HEK293 (cell line): ENCODE results near the gene CASKIN2.

Experiments
- BCL11B ChIP-seq: fragments of 450-650 bp; formaldehyde crosslinking; IDR thresholded peaks from 2 replicates; pipeline ENCODE4 v1.5.1; 2016; ENCODE audit warnings: low read depth, missing biosample characterization, missing genetic modification characterization
- BCL6B ChIP-seq: fragments of 450-650 bp; formaldehyde crosslinking; IDR thresholded peaks from 2 replicates; pipeline ENCODE4 v1.5.1; 2017; ENCODE audit warnings: missing biosample characterization, missing genetic modification characterization
- GLIS2 ChIP-seq: fragments of 450-650 bp; formaldehyde crosslinking; IDR thresholded peaks from 2 replicates; pipeline ENCODE4 v1.5.1; 2016; ENCODE audit warnings: missing biosample characterization, missing genetic modification characterization
- HIC1 ChIP-seq: fragments of 450-650 bp; formaldehyde crosslinking; IDR thresholded peaks from 2 replicates; pipeline ENCODE4 v1.5.1; 2016; ENCODE audit warnings: missing biosample characterization, missing genetic modification characterization
- KLF17 ChIP-seq: fragments of 450-650 bp; formaldehyde crosslinking; IDR thresholded peaks from 2 replicates; pipeline ENCODE4 v1.5.1; 2016; ENCODE audit warnings: missing biosample characterization, missing genetic modification characterization
- RBAK ChIP-seq: fragments of 450-650 bp; formaldehyde crosslinking; IDR thresholded peaks from 2 replicates; pipeline ENCODE4 v1.5.1; 2016; ENCODE audit warnings: missing biosample characterization, missing genetic modification characterization
- SCRT1 ChIP-seq: fragments of 450-650 bp; formaldehyde crosslinking; IDR thresholded peaks from 2 replicates; pipeline ENCODE4 v1.5.1; 2016; ENCODE audit warnings: missing biosample characterization, missing genetic modification characterization, borderline replicate concordance
- YY2 ChIP-seq: fragments of 450-650 bp; formaldehyde crosslinking; IDR thresholded peaks from 2 replicates; pipeline ENCODE4 v1.5.1; 2016; ENCODE audit warnings: missing biosample characterization, missing genetic modification characterization
- ZBTB10 ChIP-seq: fragments of 450-650 bp; formaldehyde crosslinking; IDR thresholded peaks from 2 replicates; pipeline ENCODE4 v1.5.1; 2016; ENCODE audit warnings: missing biosample characterization, missing genetic modification characterization
- ZBTB20 ChIP-seq: fragments of 450-650 bp; formaldehyde crosslinking; IDR thresholded peaks from 2 replicates; pipeline ENCODE4 v1.5.1; 2016; ENCODE audit warnings: missing biosample characterization, missing genetic modification characterization
- ZBTB6 ChIP-seq: fragments of 450-650 bp; formaldehyde crosslinking; IDR thresholded peaks from 2 replicates; pipeline ENCODE4 v1.5.1; 2017; ENCODE audit warnings: missing biosample characterization, missing genetic modification characterization
- ZBTB7A ChIP-seq: fragments of 450-650 bp; formaldehyde crosslinking; IDR thresholded peaks from 2 replicates; pipeline ENCODE4 v1.5.1; 2016; ENCODE audit warnings: low read depth, missing biosample characterization, missing genetic modification characterization
- ZNF157 ChIP-seq: fragments of 450-650 bp; formaldehyde crosslinking; IDR thresholded peaks from 2 replicates; pipeline ENCODE4 v1.5.1; 2016; ENCODE audit warnings: missing biosample characterization, missing genetic modification characterization
- ZNF221 ChIP-seq: fragments of 450-650 bp; formaldehyde crosslinking; IDR thresholded peaks from 2 replicates; pipeline ENCODE4 v1.5.1; 2017; ENCODE audit warnings: missing biosample characterization, missing genetic modification characterization, borderline replicate concordance
- ZNF223 ChIP-seq: fragments of 450-650 bp; formaldehyde crosslinking; IDR thresholded peaks from 2 replicates; pipeline ENCODE4 v1.5.1; 2016; ENCODE audit warnings: missing biosample characterization, missing genetic modification characterization
- ZNF266 ChIP-seq: fragments of 450-650 bp; formaldehyde crosslinking; IDR thresholded peaks from 2 replicates; pipeline ENCODE4 v1.5.1; 2016; ENCODE audit warnings: missing biosample characterization, missing genetic modification characterization, low read depth
- ZNF335 ChIP-seq: fragments of 450-650 bp; formaldehyde crosslinking; conservative IDR thresholded peaks from 2 replicates; pipeline ENCODE4 v1.5.1; 2016; ENCODE audit warnings: missing biosample characterization, missing genetic modification characterization
- ZNF366 ChIP-seq: fragments of 450-650 bp; formaldehyde crosslinking; conservative IDR thresholded peaks from 2 replicates; pipeline ENCODE4 v1.5.1; 2016; ENCODE audit warnings: missing biosample characterization, missing genetic modification characterization
- ZNF37A ChIP-seq: fragments of 450-650 bp; IDR thresholded peaks from 2 replicates; pipeline ENCODE4 v1.5.1; 2018; ENCODE audit warnings: missing biosample characterization, missing genetic modification characterization
- ZNF391 ChIP-seq: fragments of 450-650 bp; formaldehyde crosslinking; IDR thresholded peaks from 2 replicates; pipeline ENCODE4 v1.5.1; 2016; ENCODE audit warnings: low read depth, missing biosample characterization, missing genetic modification characterization, borderline replicate concordance
- ZNF544 ChIP-seq: fragments of 450-650 bp; formaldehyde crosslinking; IDR thresholded peaks from 2 replicates; pipeline ENCODE4 v1.5.0; 2017; ENCODE audit warnings: missing biosample characterization, missing genetic modification characterization
- ZNF555 ChIP-seq: fragments of 450-650 bp; formaldehyde crosslinking; conservative IDR thresholded peaks from 2 replicates; pipeline ENCODE4 v1.5.1; 2017; ENCODE audit warnings: missing biosample characterization, mild to moderate bottlenecking, missing genetic modification characterization, inconsistent platforms
- ZNF558 ChIP-seq: fragments of 450-650 bp; formaldehyde crosslinking; IDR thresholded peaks from 2 replicates; pipeline ENCODE4 v1.5.1; 2016; ENCODE audit warnings: missing biosample characterization, missing genetic modification characterization
- ZNF560 ChIP-seq: fragments of 450-650 bp; formaldehyde crosslinking; IDR thresholded peaks from 2 replicates; pipeline ENCODE4 v1.5.1; 2017; ENCODE audit warnings: missing biosample characterization, missing genetic modification characterization, borderline replicate concordance
- ZNF626 ChIP-seq: fragments of 450-650 bp; sonication (Bioruptor Pico); formaldehyde crosslinking; IDR thresholded peaks from 2 replicates; pipeline ENCODE4 v1.5.1; 2018; ENCODE audit warnings: missing biosample characterization, missing genetic modification characterization, inconsistent platforms
- ZNF660 ChIP-seq: fragments of 450-650 bp; IDR thresholded peaks from 2 replicates; pipeline ENCODE4 v1.5.1; 2018; ENCODE audit warnings: missing biosample characterization, mild to moderate bottlenecking, missing genetic modification characterization
- ZNF692 ChIP-seq: fragments of 450-650 bp; formaldehyde crosslinking; IDR thresholded peaks from 2 replicates; pipeline ENCODE4 v1.5.1; 2016; ENCODE audit warnings: missing biosample characterization, missing genetic modification characterization
- ZNF707 ChIP-seq: fragments of 450-650 bp; formaldehyde crosslinking; IDR thresholded peaks from 2 replicates; pipeline ENCODE4 v1.5.1; 2016; ENCODE audit warnings: missing biosample characterization, missing genetic modification characterization
- ZSCAN23 ChIP-seq: fragments of 450-650 bp; formaldehyde crosslinking; IDR thresholded peaks from 2 replicates; pipeline ENCODE4 v1.5.1; 2016; ENCODE audit warnings: missing biosample characterization, missing genetic modification characterization
- ZSCAN4 ChIP-seq: fragments of 450-650 bp; formaldehyde crosslinking; IDR thresholded peaks from 2 replicates; pipeline ENCODE4 v1.5.1; 2017; ENCODE audit warnings: missing biosample characterization, missing genetic modification characterization
- ZXDB ChIP-seq: fragments of 450-650 bp; formaldehyde crosslinking; IDR thresholded peaks from 2 replicates; pipeline ENCODE4 v1.5.1; 2016; ENCODE audit warnings: missing biosample characterization, missing genetic modification characterization

Gene CASKIN2

GRCh38 chr17:75516255-75516618 is 900 bp upstream of the CASKIN2 start, which contains the start of gene TSEN54 (continued):
- TF ChIP-seq ZNF366 (tag by site-specific recombination) (no peak), ZBTB20 (tag by site-specific recombination) (no peak), GLIS2 (tag by site-specific recombination) (no peak), HIC1 (no peak), BCL6B (tag by site-specific recombination) (no peak), ZSCAN23 (tag by site-specific recombination) (no peak), ZNF555 (tag by site-specific recombination) (no peak), ZBTB6 (tag by site-specific recombination) (no peak), KLF17 (tag by site-specific recombination) (no peak; the same call in 1 of the 2 replicates), YY2 (tag by site-specific recombination) (no peak), ZNF37A (tag by site-specific recombination) (no peak), ZBTB7A (tag by site-specific recombination) (no peak), ZNF266 (no peak), ZNF221 (tag by site-specific recombination) (no peak), BCL11B (no peak), SCRT1 (no peak), ZNF544 (tag by site-specific recombination) (no peak), ZNF626 (tag by site-specific recombination) (no peak), ZNF660 (peak; percentile 62), ZNF692 (tag by site-specific recombination) (no peak), RBAK (tag by site-specific recombination) (no peak), ZNF157 (tag by site-specific recombination) (no peak), ZNF707 (tag by site-specific recombination) (no peak), ZNF223 (tag by site-specific recombination) (no peak), ZSCAN4 (tag by site-specific recombination) (no peak), ZNF335 (tag by site-specific recombination) (no peak), ZNF391 (tag by site-specific recombination) (peak; percentile 9; the same call in 1 of the 2 replicates), ZXDB (tag by site-specific recombination) (no peak), ZNF558 (tag by site-specific recombination) (no peak), ZBTB10 (tag by site-specific recombination) (peak; percentile 4; the same call in 1 of the 2 replicates), ZNF560 (no peak)
